ENCODE results near the gene ARID1B.

The ARID1B gene

GRCh38 chr6:156970595-156971112, 193.5 kb downstream of the ARID1B start:
- Histone ChIP-seq H3K4me3 (no peak overlapping the region), H3K27me3 (no peaks in the 10 kb centered on the region), H3K9me3 (no peaks in the 10 kb centered on the region), H3K27ac (no peak overlapping the region), H3K4me1 (peaks cover 0 to 58% (median 20%) of the 10 kb centered on the region in 4 donors), H3K36me3 (no peaks in the 10 kb centered on the region)
- no peak for DNase-seq
- TF ChIP-seq CTCF (IDR thresholded peaks at IDR 0.05), result no peak
- intact Hi-C loops (cut with DNase I; ENCODE audit: low total_unique reads), result no loop called here

- no peak for DNase-seq
- intact Hi-C loops (cut with DNase I; ENCODE audit: low total_unique reads), result no loop called here
- Histone ChIP-seq H3K9me3 (no peaks in the 10 kb centered on the region), H3K4me1 (peaks cover 0 to 64% (median 23%) of the 10 kb centered on the region in 4 donors), H3K27me3 (no peaks in the 10 kb centered on the region), H3K4me3 (no peak overlapping the region), H3K36me3 (no peaks in the 10 kb centered on the region), H3K27ac (no peak overlapping the region)
- no peak for TF ChIP-seq CTCF (IDR thresholded peaks at IDR 0.05)
These were observed 194.1 kb downstream of the ARID1B start for GRCh38 chr6:156971153-156971885.

GRCh38 chr6:156972145-156972544, 195.0 kb downstream of the ARID1B start:
- Histone ChIP-seq H3K27me3 (no peaks in the 10 kb centered on the region), H3K4me1 (peaks cover 0 to 67% (median 26%) of the 10 kb centered on the region in 4 donors), H3K4me3 (no peak overlapping the region), H3K9me3 (no peaks in the 10 kb centered on the region), H3K36me3 (no peaks in the 10 kb centered on the region), H3K27ac (no peak overlapping the region)
- TF ChIP-seq CTCF (IDR thresholded peaks at IDR 0.05), result no peak
- DNase-seq, result no peak
- intact Hi-C loops (cut with DNase I; ENCODE audit: low total_unique reads), result no loop called here

- Histone ChIP-seq H3K9me3 (no peaks in the 10 kb centered on the region), H3K27ac (no peak overlapping the region), H3K36me3 (no peaks in the 10 kb centered on the region), H3K4me3 (no peak overlapping the region), H3K4me1 (peaks cover 0 to 80% (median 29%) of the 10 kb centered on the region in 4 donors), H3K27me3 (no peaks in the 10 kb centered on the region)
- TF ChIP-seq CTCF (IDR thresholded peaks at IDR 0.05), result no peak
- DNase-seq, result no peak
- intact Hi-C loops (cut with DNase I; ENCODE audit: low total_unique reads), result no loop called here
These were observed 197.7 kb downstream of the ARID1B start for GRCh38 chr6:156974830-156975261.

- Histone ChIP-seq H3K4me1 (peaks cover 0 to 78% (median 31%) of the 10 kb centered on the region in 4 donors), H3K36me3 (no peaks in the 10 kb centered on the region), H3K4me3 (no peak overlapping the region), H3K9me3 (no peaks in the 10 kb centered on the region), H3K27me3 (no peaks in the 10 kb centered on the region), H3K27ac (no peak overlapping the region)
- intact Hi-C loops (cut with DNase I; ENCODE audit: low total_unique reads), result no loop called here
- no peak for DNase-seq
- no peak for TF ChIP-seq CTCF (IDR thresholded peaks at IDR 0.05)
These were observed 198.2 kb downstream of the ARID1B start for GRCh38 chr6:156975414-156975813.
